Neuron (in vitro differentiated cells): Measurements from ENCODE around the gene OLIG2.

Experiments used
- H2AFZ ChIP-seq: one replicate; pipeline ENCODE4 v1.6.1; 2013; ENCODE audit warnings: low read depth, mild to moderate bottlenecking, inconsistent platforms, low read length, moderate library complexity
- H3K27me3 ChIP-seq: one replicate; pipeline ENCODE4 v1.6.1; 2013; ENCODE audit warnings: low read length; ENCODE audit not compliant: insufficient read depth
- H3K36me3 ChIP-seq: one replicate; pipeline ENCODE4 v1.6.1; 2013; ENCODE audit warnings: low read length; ENCODE audit not compliant: insufficient read depth
- H3K4me1 ChIP-seq: one replicate; pipeline ENCODE4 v1.6.1; 2013; ENCODE audit warnings: low read length; ENCODE audit not compliant: insufficient read depth
- H3K4me3 ChIP-seq: 2 replicates; pipeline ENCODE4 v1.5.1; 2013; ENCODE audit warnings: mild to moderate bottlenecking, low read length, moderate library complexity
- H3K9me3 ChIP-seq: one replicate; pipeline ENCODE4 v1.6.1; 2013; ENCODE audit warnings: low read length

OLIG2 gene

GRCh38 chr21:33025489-33026442 lies at the start of gene OLIG2:
TSS of gene OLIG2 (plus strand) at chr21:33025935. CDS start at chr21:33026863, 928 bp downstream.
- peaks cover 93% of the 10 kb centered on the region for H3K27me3 ChIP-seq
- peak within 1 kb of the TSS; percentile 39 for H3K4me3 ChIP-seq
- no peaks in the 10 kb centered on the region for H3K4me1 ChIP-seq
- peaks cover 2% of the 10 kb centered on the region for H3K9me3 ChIP-seq
- no peaks in the 10 kb centered on the region for H3K36me3 ChIP-seq
- H2AFZ ChIP-seq: peak within 1 kb of the TSS; percentile 64

DNA sequence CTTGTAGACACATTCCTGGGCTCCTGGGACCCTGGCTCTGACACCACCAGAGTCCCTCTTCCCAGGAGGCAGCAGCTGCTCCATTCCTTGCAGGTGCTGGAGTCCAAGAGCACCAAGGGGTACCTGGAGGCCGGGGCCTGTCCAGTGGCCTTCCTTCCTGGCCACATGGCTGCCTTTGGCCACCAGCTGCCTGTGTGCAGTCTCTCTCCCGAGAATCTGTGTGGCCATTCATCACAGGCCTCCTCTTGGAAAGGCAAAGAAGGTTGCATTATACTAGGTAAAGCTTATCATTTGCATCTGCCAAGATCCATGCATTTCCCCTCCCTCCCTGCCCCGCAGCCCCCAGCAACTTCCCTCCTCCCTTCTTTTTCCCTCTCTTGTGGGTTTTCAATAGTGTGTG lies 48.9 kb upstream of the OLIG2 start:
- no peaks in the 10 kb centered on the region for H3K27me3 ChIP-seq
- no peaks in the 10 kb centered on the region for H3K9me3 ChIP-seq
- H3K36me3 ChIP-seq: no peaks in the 10 kb centered on the region
- H3K4me1 ChIP-seq: no peaks in the 10 kb centered on the region
- H2AFZ ChIP-seq: no peak overlapping the region
- H3K4me3 ChIP-seq: no peak overlapping the region

DNA sequence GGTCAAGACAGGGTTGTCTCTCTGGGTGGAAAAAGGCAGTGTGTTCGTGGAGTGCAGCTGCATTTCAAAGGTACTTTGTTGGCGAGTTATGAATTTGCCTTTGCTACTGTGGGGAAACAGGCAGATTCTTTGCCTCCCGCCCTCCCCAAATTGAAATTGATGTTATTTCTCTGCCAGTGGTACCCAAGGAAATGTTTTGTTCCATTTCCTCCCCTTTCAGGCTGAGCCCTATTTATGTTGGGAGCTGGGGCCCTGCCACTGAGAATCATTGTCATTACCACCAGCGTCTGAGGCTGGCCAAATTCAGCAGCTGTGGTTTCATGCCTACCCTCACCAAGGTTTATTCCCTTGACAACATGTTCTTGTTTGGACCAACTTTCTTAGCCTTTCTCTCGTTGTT lies 48.5 kb upstream of the OLIG2 start:
- H2AFZ ChIP-seq: no peak overlapping the region
- H3K4me1 ChIP-seq: no peaks in the 10 kb centered on the region
- no peaks in the 10 kb centered on the region for H3K27me3 ChIP-seq

GRCh38 chr21:32978331-32979270 lies 47.1 kb upstream of the OLIG2 start:
- Histone ChIP-seq H2AFZ (no peak overlapping the region), H3K27me3 (no peaks in the 10 kb centered on the region), H3K4me3 (no peak overlapping the region), H3K36me3 (no peaks in the 10 kb centered on the region), H3K9me3 (no peaks in the 10 kb centered on the region), H3K4me1 (no peaks in the 10 kb centered on the region)

More for the DNA sequence above, 48.5 kb upstream of the OLIG2 start:
- no peak overlapping the region for H3K4me3 ChIP-seq
- no peaks in the 10 kb centered on the region for H3K36me3 ChIP-seq
- H3K9me3 ChIP-seq: no peaks in the 10 kb centered on the region

DNA sequence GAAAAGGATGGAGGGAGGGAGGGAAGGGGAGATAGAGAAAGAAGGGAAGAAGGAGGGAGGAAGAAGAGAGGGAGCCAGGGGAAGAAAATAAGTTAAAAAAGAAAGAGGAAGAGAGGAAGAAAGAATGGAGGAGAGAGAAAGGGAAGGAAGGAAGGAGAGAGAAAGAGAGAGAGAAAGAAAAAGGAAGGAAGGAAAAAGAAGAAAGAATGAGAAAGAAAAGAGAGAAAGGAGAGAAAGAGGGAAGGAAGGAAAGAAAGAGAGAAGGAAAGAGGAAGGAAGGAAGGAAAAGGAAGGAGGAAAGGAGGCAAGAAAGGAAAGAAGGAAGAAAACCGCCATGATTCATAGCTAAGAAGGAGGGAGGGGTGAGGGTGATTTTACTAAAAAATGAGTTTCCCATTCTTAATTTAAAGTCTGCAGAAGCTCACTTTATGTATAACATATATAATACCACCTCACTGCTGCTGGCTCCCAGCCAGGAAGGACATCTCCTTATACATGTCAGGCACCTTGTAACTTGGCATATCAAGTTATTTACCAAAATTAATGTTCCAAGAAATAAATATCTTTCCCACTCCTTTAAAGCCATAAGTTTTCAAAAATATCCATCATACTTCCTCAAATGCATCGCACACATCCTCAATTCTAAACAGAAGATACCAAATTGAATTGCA lies 46.0 kb upstream of the OLIG2 start:
- Histone ChIP-seq H3K9me3 (no peaks in the 10 kb centered on the region), H3K27me3 (no peaks in the 10 kb centered on the region), H2AFZ (no peak overlapping the region), H3K36me3 (no peaks in the 10 kb centered on the region), H3K4me3 (no peak overlapping the region), H3K4me1 (no peaks in the 10 kb centered on the region)

DNA sequence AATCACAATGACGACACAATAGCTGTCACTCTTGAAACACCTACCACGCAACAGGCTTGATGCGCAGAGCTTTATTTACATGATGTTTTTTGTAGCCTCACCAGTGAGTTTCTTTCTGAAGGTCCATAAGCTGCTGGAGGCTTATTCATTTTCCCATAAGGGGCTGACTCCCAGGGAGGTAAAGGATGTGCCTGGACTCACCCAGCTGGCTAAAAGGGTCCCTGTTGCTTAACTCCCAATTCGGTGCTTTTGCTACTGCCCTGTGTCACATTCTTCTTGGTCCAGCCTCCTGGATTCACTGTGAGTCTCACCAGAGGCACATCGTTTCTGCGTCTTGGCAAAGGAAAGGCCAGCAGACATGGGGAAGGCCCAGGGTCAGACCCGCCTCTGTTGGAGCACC lies 44.6 kb upstream of the OLIG2 start:
- no peaks in the 10 kb centered on the region for H3K9me3 ChIP-seq
- no peak overlapping the region for H3K4me3 ChIP-seq
- H2AFZ ChIP-seq: no peak overlapping the region
- no peaks in the 10 kb centered on the region for H3K4me1 ChIP-seq
- H3K27me3 ChIP-seq: peaks cover 3% of the 10 kb centered on the region
- H3K36me3 ChIP-seq: no peaks in the 10 kb centered on the region

- no peak overlapping the region for H3K4me3 ChIP-seq
- H3K36me3 ChIP-seq: no peaks in the 10 kb centered on the region
- peaks cover 15% of the 10 kb centered on the region for H3K27me3 ChIP-seq
- H3K9me3 ChIP-seq: no peaks in the 10 kb centered on the region
- H2AFZ ChIP-seq: no peak overlapping the region
- no peaks in the 10 kb centered on the region for H3K4me1 ChIP-seq
Measured at GRCh38 chr21:32990666-32991065, 35.1 kb upstream of the OLIG2 start.

DNA sequence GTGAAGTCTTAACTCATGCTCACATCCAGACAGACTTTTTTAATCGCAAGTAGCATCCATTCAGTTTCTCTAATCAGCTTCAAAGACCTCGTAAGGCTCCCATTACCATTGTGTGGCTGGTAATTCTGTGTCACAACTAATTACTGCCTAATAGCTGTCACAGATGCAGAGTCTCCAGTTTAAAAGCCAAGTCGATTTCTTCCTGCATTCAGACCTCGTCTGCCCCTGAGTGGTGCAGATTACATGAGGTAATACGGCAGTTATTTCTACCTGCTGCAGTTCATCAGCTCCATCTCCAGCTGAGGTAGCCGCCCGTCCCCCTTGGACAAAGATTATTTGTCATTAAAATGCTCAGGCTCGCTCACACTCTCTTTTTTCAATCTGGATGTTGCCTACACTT lies 34.4 kb upstream of the OLIG2 start:
- no peaks in the 10 kb centered on the region for H3K9me3 ChIP-seq
- no peak overlapping the region for H3K4me3 ChIP-seq
- no peak overlapping the region for H2AFZ ChIP-seq
- no peaks in the 10 kb centered on the region for H3K4me1 ChIP-seq
- H3K27me3 ChIP-seq: peaks cover 15% of the 10 kb centered on the region
- H3K36me3 ChIP-seq: no peaks in the 10 kb centered on the region

DNA sequence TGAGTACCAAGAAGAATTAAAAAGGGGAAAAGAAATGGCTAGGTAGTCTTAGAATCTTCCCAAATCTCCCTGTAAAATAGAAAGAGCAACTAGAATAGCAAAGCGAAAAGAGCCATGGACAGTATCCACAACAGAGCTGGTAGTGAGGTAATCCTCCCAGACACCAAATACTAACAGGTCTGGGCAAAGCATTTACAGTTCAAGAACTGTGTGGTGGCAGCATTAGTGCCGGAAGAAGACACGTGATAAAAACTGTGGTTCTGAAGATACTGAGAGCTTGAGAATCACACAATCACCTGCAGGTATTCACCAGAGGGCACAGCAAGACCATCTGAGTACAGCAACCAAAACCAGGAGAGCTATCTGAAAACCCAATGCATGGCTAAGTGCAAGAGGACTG lies 31.8 kb upstream of the OLIG2 start:
- H3K27me3 ChIP-seq: peaks cover 15% of the 10 kb centered on the region
- H3K36me3 ChIP-seq: no peaks in the 10 kb centered on the region
- H3K9me3 ChIP-seq: no peaks in the 10 kb centered on the region
- no peak overlapping the region for H3K4me3 ChIP-seq
- no peak overlapping the region for H2AFZ ChIP-seq
- no peaks in the 10 kb centered on the region for H3K4me1 ChIP-seq

- no peaks in the 10 kb centered on the region for H3K9me3 ChIP-seq
Measured at GRCh38 chr21:32994305-32994704, 31.4 kb upstream of the OLIG2 start.

DNA sequence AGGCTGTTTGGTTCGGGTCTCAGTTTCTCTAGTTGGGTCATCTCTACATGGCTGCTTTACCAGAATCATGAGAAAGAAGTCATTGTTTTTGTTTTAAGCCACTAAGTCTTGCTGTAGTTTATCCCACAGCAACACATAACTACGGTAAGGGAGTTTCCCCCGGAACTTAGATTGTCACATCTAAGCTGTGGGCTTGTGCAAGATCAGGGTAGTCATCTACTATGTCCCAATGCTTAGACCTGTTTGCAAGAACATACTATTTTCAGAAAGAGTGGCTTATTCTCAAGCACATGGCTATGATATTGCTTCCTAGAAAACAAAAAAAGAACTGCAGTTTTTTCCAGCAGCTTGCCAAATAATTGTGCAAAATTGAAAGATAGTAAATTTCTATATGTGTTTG lies 18.0 kb upstream of the OLIG2 start:
- Histone ChIP-seq H3K36me3 (no peaks in the 10 kb centered on the region), H3K4me3 (no peak overlapping the region), H3K4me1 (no peaks in the 10 kb centered on the region), H3K9me3 (no peaks in the 10 kb centered on the region), H2AFZ (no peak overlapping the region), H3K27me3 (peaks cover 11% of the 10 kb centered on the region)

More at GRCh38 chr21:32994305-32994704, 31.4 kb upstream of the OLIG2 start:
- Histone ChIP-seq H3K36me3 (no peaks in the 10 kb centered on the region), H3K4me3 (no peak overlapping the region), H3K4me1 (no peaks in the 10 kb centered on the region), H3K27me3 (peaks cover 15% of the 10 kb centered on the region), H2AFZ (no peak overlapping the region)

- Histone ChIP-seq H3K9me3 (no peaks in the 10 kb centered on the region), H3K4me1 (no peaks in the 10 kb centered on the region), H3K27me3 (peaks cover 13% of the 10 kb centered on the region), H2AFZ (no peak overlapping the region), H3K4me3 (no peak overlapping the region), H3K36me3 (no peaks in the 10 kb centered on the region)
Measured at GRCh38 chr21:33008333-33009051, 17.2 kb upstream of the OLIG2 start.
